Central memory CD8-positive, alpha-beta T cell (primary cell): Measurements from ENCODE around the gene WASF2.
A peak's percentile ranks its signal among the peaks of the same experiment; 100 is the strongest.

Source experiments
- ATAC-seq: fragments of 150-1000 bp; cut with Tn5 transposase; replicated peaks from 2 replicates; pipeline ENCODE4 v1.10.0; 2022; ENCODE audit warnings: mild to moderate bottlenecking, moderate FRiP score, moderate number of reproducible peaks; ENCODE audit not compliant: poor library complexity, severe bottlenecking; ENCODE audit errors: extremely low read depth
- DNase-seq, 2 donors: peaks; one replicate each; pipeline ENCODE4 v3.0.0; 2021; ENCODE audit warnings: low spot score in 2 of 2
- H3K27ac Mint-ChIP-seq: one replicate; pipeline ENCODE4 v1.8.0; 2022; ENCODE audit warnings: low read depth, mild to moderate bottlenecking, moderate library complexity, mixed read lengths
- H3K27me3 Mint-ChIP-seq: one replicate; pipeline ENCODE4 v1.8.0; 2022; ENCODE audit warnings: mixed read lengths
- H3K36me3 Mint-ChIP-seq: one replicate; pipeline ENCODE4 v1.8.0; 2022; ENCODE audit warnings: mild to moderate bottlenecking, moderate library complexity, mixed read lengths; ENCODE audit not compliant: insufficient read depth
- H3K4me1 Mint-ChIP-seq: one replicate; pipeline ENCODE4 v1.8.0; 2022; ENCODE audit warnings: mixed read lengths
- H3K4me3 Mint-ChIP-seq: one replicate; pipeline ENCODE4 v1.8.0; 2022; ENCODE audit warnings: mild to moderate bottlenecking, moderate library complexity, mixed read lengths
- H3K9me3 Mint-ChIP-seq: one replicate; pipeline ENCODE4 v1.8.0; 2022; ENCODE audit warnings: mixed read lengths

Gene WASF2

DNA sequence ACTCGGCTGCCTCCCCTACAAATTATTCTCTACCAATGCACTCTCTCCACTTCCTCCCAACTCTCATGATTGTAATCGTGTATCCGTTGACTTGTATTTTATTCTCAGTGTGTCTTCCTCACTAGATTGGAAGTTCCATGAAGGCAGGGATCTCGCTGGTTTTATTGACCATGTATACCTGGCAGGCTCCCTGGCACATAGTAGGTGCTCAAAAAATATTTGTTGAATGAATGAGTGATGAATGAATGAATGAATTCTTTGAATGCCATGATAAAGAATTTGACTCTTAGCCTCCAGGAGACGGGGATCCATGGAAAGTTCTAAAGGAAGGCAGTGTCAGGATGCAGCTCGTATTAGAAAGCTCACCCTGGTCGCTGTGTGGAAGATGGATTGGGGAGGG, 28.8 kb upstream of the WASF2 start:
- Mint-ChIP-seq H3K36me3 (peaks cover 12% of the 10 kb centered on the region), H3K4me1 (peaks cover 39% of the 10 kb centered on the region), H3K27me3 (no peaks in the 10 kb centered on the region), H3K9me3 (no peaks in the 10 kb centered on the region), H3K4me3 (no peak overlapping the region), H3K27ac (no peak overlapping the region)
- ATAC-seq (no peak), DNase-seq (no peak)

DNA sequence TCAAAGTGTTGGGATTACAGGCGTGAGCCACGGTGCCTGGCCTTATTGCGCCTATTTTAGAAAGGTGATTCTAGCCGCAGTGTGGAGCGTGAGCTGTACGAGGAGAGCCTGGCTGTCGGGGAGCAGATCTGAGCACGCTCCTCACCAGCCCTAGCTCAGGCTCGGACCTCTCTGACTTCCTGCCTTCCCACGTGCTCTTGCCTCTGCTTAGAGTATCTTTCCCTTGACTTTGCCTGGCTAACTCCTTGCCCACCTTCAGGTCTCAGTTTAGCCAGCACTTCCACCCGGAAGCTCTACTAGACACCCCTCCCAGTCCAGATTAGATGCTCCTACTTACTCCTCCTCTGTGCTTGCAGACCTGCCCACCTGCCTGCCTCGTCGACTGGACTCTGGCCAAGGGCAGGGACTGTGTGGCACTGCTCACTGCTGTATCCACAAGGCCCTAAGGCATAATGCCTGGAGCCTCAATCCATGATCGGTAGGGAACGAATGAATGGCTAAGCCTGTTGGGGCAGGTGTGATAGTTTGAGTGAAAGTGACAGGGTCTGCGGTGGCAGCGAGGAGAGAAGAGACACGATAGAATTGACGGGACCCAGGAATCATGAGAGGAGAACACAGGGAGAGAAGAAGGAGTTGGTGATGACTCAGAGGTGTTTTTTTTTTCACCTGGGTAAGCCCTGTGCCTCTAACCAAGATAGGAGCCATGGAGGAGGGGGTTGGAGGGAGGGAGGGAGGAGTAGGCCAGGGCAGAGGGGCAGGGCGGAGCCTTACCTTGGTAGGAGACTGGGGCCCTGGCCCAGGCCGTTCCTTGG, 28.1 kb upstream of the WASF2 start:
- Mint-ChIP-seq H3K9me3 (no peaks in the 10 kb centered on the region), H3K4me3 (no peak overlapping the region), H3K4me1 (peaks cover 35% of the 10 kb centered on the region), H3K36me3 (peaks cover 10% of the 10 kb centered on the region), H3K27me3 (no peaks in the 10 kb centered on the region), H3K27ac (peak overlapping the region; percentile 3)
- DNase-seq (no peak), ATAC-seq (no peak)

DNA sequence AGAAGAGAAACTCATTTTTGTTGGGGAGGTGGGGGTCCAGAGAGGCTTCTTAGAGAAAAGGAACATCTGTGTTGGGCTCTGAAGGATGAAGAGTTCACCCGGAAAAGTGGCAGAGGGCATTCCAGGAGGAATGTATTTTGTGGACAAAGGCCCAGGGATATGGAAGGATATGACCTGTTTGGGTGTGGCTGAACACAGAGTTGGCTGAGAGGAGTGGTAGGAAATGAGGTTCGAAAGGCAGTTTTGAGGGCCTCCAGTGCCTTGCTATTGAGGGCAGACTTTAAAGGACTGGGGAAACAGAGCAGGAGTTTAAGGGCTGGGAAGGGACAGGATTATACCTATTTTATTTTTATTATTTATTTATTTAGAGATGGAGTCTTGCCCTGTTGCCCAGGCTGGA, 27.3 kb upstream of the WASF2 start:
- Mint-ChIP-seq H3K4me1 (peaks cover 27% of the 10 kb centered on the region), H3K9me3 (no peaks in the 10 kb centered on the region), H3K27ac (peak overlapping the region; percentile 42), H3K27me3 (no peaks in the 10 kb centered on the region), H3K4me3 (no peak overlapping the region), H3K36me3 (peaks cover 3% of the 10 kb centered on the region)
- ATAC-seq (no peak), DNase-seq (no peak)

DNA sequence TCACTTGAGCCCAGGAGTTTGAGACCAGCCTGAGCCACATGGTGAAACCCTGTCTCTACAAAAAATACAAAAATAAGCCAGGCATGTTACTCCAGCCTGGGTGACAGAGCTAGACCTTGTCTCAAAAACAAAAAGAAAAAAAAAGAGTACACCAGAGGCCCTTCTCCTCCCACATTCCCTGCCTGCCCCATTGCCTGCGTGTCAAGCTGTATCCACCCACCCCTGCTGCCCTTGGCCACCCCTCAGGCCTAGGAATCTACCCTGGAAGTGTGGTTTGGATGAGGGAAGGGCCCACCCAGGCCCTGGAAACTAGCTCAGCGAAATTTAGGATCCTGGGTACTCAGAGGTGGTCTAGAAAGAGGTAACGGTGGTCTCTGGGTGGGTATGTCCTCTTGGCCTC, 25.7 kb upstream of the WASF2 start:
- no peaks in the 10 kb centered on the region for H3K9me3 Mint-ChIP-seq
- ATAC-seq (no peak), DNase-seq (no peak)
- peaks cover 2% of the 10 kb centered on the region for H3K36me3 Mint-ChIP-seq
- peaks cover 10% of the 10 kb centered on the region for H3K4me1 Mint-ChIP-seq
- H3K27ac Mint-ChIP-seq: no peak overlapping the region
- no peak overlapping the region for H3K4me3 Mint-ChIP-seq
- no peaks in the 10 kb centered on the region for H3K27me3 Mint-ChIP-seq

DNA sequence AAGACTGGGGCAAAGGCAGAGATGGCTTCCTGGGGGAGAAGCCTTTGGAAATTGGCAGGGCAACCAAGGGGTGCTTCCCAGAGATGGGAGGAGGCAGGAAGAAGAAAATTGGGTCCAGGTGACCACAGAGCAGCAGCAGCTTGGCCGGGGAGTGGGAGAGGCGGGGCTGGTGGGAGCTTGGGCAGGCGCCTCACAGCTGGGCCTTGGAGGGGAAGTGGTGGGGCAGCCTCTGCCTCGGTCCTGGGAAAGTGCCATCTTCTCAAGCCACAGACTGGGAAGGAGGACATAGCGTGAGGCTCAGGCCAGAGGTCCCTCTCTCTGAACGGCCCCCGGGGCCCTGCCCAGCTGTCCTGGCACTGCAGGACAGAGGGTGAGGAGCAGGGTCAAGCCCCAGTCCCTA, 24.0 kb upstream of the WASF2 start:
- no peaks in the 10 kb centered on the region for H3K9me3 Mint-ChIP-seq
- no peaks in the 10 kb centered on the region for H3K27me3 Mint-ChIP-seq
- no peak overlapping the region for H3K4me3 Mint-ChIP-seq
- H3K27ac Mint-ChIP-seq: no peak overlapping the region
- DNase-seq (no peak), ATAC-seq (no peak)
- peaks cover 2% of the 10 kb centered on the region for H3K36me3 Mint-ChIP-seq
- peaks cover 5% of the 10 kb centered on the region for H3K4me1 Mint-ChIP-seq

DNA sequence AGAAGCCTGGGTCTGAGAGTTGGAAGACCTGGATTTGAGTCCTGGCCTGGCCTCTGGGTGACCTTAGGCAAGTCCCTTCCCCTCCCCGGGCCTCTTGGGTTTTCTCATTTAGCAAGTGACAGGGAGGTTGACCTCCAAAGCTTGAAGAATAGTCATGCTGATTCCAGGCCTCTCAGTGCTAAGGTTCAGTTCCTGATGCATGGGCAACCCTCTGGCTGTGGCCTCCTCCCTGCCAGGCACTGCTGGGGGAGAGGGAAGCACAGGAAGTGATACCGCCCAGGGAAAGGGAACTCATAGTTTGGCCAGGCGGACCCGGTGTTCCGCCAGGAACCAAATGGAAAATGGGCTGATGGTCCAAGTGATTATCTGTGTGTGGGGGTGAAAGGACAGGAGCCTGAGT, 23.6 kb upstream of the WASF2 start:
- Mint-ChIP-seq H3K4me1 (peaks cover 5% of the 10 kb centered on the region), H3K36me3 (peaks cover 2% of the 10 kb centered on the region), H3K9me3 (no peaks in the 10 kb centered on the region), H3K4me3 (no peak overlapping the region), H3K27ac (no peak overlapping the region), H3K27me3 (no peaks in the 10 kb centered on the region)
- ATAC-seq: no peak
- no peak for DNase-seq

DNA sequence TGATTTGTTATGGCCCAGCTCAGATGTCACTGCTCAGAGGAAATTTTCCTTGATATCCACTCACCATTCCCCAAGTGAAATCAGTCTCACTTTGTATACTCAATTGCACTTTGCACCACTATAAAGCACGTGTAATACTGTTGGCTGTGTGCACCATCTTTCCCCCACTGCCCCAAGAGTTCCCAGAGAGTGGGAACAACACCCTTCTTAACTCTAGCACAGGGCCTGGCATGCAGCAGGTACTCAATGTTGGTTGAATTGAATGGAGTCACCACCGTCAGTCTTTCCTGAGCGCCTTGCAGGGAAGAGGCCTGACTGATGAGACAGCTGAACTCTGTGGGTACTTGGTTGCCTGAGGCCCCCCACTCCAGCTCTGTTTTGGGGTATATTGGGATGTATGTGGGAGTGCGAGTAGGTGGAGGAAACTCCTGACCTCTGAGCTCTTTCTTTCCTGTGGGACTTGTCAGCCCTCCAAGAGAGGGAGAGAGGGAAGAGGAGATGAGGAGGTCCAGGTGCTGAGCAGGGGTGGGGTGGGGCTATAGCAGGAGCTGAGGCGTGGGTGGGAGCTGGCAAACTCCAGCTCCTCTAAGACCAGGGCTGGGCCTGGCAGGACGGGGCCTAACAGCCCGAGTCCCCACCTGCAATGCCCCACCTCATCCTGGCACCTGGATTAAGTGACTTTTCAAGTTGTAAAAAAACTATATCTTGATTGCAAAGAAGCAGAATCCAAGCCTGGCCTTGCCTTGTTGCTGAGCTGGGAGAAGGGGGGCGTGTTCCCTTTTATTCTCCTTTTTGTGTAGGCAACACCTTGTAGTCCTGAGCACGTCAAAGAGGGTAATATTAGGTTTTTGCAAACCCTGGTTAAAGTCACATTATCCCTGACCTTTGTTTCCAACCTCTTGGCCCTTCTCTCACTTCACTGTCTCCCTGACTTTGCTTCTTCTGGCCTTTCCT, 19.4 kb upstream of the WASF2 start:
- peaks cover 5% of the 10 kb centered on the region for H3K4me1 Mint-ChIP-seq
- ATAC-seq (no peak), DNase-seq (no peak)
- peaks cover 2% of the 10 kb centered on the region for H3K36me3 Mint-ChIP-seq
- no peaks in the 10 kb centered on the region for H3K27me3 Mint-ChIP-seq
- H3K9me3 Mint-ChIP-seq: no peaks in the 10 kb centered on the region
- no peak overlapping the region for H3K4me3 Mint-ChIP-seq
- no peak overlapping the region for H3K27ac Mint-ChIP-seq

DNA sequence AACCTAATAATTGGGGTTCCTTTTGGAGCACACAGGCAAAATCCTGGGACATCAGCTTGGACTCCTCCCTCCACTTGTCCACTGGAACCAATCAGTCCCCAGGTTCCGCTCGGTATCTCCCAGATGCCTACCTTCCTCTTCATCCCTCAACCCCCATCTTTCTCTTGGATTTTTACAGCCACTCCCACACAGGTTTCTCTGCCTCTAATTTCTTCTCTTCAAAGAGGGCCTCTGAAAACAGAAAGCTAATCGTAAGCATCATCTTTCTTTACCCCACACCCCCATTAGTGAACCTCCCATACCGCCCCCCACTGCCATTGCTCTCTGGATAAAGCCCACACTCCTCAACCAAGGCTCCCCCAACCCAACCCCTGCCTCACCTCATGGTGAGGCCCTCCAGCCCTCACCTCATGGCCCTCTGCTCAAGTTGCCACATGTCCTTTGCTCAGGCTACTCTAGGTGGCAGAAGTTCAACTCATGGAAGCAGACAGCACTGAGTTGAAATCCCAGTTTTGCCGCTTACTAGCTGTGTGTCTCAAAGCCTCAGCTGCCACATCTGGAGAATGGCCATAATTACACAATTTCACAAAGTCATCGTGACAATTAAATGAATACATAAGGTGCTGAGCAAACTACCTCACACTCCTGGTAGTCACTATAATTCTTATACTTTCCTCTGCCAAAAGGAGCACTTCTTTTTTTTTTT, 18.1 kb upstream of the WASF2 start:
- Mint-ChIP-seq H3K27ac (no peak overlapping the region), H3K4me3 (no peak overlapping the region), H3K36me3 (peaks cover 2% of the 10 kb centered on the region), H3K4me1 (no peaks in the 10 kb centered on the region), H3K27me3 (no peaks in the 10 kb centered on the region), H3K9me3 (no peaks in the 10 kb centered on the region)
- ATAC-seq: no peak
- no peak for DNase-seq

DNA sequence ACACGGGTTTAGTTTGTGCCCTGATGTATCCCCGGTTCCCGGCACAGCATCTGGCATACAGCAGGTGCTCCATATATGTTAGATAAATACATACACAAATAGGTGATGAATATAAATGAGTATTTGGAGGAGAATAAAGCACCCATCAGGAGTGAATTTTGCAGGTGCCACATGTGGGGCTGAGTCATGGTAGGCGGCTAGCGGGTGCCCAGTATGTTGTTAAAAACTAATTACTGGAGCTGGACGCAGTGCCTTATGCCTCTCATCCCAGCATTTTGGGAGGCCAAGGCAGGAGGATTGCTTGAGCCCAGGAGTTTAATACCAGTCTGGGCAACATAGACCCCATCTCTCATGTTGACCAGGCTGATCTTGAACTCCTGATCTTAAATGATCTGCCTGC, 16.7 kb upstream of the WASF2 start:
- Mint-ChIP-seq H3K36me3 (peaks cover 2% of the 10 kb centered on the region), H3K4me3 (no peak overlapping the region), H3K27me3 (no peaks in the 10 kb centered on the region), H3K9me3 (no peaks in the 10 kb centered on the region), H3K4me1 (no peaks in the 10 kb centered on the region), H3K27ac (no peak overlapping the region)
- DNase-seq: no peak
- no peak for ATAC-seq

DNA sequence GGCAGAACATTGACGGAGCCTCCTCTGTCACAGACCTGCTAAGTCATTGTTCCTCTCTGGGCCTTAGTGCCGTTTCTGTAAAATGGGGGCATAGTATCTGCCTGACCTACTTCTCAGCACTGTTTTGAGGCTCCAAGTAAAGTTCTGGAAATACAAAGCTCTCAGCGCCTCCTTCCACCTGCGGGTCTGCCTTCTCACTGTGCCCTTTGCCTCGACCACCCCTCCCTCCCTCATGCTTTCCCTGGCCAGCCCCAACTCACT, 15.4 kb upstream of the WASF2 start:
- ATAC-seq: no peak

DNA sequence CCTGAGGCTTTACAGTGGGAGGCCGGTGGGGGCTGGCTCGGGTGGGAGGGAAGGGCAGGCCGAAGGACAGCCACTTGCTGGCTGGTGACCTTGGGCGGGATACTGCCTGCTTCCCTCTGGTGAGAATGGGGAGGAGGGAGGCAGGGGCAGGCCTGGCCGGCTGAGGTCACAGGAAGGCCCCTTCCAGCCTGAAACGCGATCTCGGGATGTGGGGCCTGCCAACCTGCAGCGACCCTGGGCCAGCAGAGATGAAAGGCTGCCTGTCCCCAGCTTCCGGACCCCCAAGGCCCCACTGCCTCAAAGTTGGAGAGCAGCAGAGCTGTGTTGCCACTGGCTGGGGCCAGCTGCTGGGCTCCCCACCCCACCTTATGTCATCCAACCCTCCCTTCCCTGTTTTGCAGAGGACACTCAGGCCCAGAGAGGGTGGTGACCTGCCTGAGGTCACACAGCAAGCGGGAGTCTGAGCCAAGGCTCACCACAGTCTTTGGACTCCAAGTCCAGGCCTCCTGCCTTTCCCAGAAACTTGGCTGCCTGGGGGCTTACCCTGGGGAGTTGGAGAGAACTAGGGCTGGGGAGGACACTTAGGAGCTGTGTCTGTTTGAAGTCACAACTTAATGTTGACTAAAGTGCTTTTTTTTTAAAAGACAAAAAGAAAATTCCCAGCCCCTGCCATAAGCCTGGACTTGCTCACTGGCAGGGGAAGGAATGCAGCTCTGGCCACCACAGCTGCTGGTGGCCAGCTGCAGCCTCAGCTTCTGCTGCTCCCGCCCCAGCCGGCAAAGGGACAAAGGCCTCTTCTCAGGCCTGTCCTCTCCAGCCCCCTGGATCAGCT, 14.8 kb upstream of the WASF2 start:
- Mint-ChIP-seq H3K4me3 (no peak overlapping the region), H3K27ac (no peak overlapping the region)
- ATAC-seq: no peak

More for the DNA sequence above, 15.4 kb upstream of the WASF2 start:
- H3K36me3 Mint-ChIP-seq: no peaks in the 10 kb centered on the region
- H3K27me3 Mint-ChIP-seq: no peaks in the 10 kb centered on the region
- DNase-seq: no peak
- H3K4me1 Mint-ChIP-seq: no peaks in the 10 kb centered on the region
- H3K27ac Mint-ChIP-seq: no peak overlapping the region
- H3K9me3 Mint-ChIP-seq: no peaks in the 10 kb centered on the region
- H3K4me3 Mint-ChIP-seq: no peak overlapping the region

More for the DNA sequence above, 14.8 kb upstream of the WASF2 start:
- no peaks in the 10 kb centered on the region for H3K36me3 Mint-ChIP-seq
- H3K27me3 Mint-ChIP-seq: no peaks in the 10 kb centered on the region
- H3K9me3 Mint-ChIP-seq: no peaks in the 10 kb centered on the region
- no peak for DNase-seq
- no peaks in the 10 kb centered on the region for H3K4me1 Mint-ChIP-seq
